GM19372 (cell line): ENCODE measurements around the gene NEU4.
"Not testable (repeated sequence)": the region's sequence is repeated elsewhere in the genome, so short reads cannot be mapped to it uniquely, and the experiment has no call there.

Source experiments
- ATAC-seq: cut with Tn5 transposase; IDR thresholded peaks from one replicate; pipeline ENCODE4 v1.9.1; 2021; ENCODE audit warnings: mild to moderate bottlenecking, low read depth, moderate library complexity; ENCODE audit not compliant: unreplicated experiment

The NEU4 gene

GRCh38 chr2:241823531-241824437 is 14.8 kb downstream of the NEU4 start:
- not testable (repeated sequence) for ATAC-seq

- no peak for ATAC-seq
Observed at GRCh38 chr2:241827394-241827793, 18.4 kb downstream of the NEU4 start.

- ATAC-seq = no peak
Observed at GRCh38 chr2:241833101-241833663, 24.2 kb downstream of the NEU4 start.

DNA sequence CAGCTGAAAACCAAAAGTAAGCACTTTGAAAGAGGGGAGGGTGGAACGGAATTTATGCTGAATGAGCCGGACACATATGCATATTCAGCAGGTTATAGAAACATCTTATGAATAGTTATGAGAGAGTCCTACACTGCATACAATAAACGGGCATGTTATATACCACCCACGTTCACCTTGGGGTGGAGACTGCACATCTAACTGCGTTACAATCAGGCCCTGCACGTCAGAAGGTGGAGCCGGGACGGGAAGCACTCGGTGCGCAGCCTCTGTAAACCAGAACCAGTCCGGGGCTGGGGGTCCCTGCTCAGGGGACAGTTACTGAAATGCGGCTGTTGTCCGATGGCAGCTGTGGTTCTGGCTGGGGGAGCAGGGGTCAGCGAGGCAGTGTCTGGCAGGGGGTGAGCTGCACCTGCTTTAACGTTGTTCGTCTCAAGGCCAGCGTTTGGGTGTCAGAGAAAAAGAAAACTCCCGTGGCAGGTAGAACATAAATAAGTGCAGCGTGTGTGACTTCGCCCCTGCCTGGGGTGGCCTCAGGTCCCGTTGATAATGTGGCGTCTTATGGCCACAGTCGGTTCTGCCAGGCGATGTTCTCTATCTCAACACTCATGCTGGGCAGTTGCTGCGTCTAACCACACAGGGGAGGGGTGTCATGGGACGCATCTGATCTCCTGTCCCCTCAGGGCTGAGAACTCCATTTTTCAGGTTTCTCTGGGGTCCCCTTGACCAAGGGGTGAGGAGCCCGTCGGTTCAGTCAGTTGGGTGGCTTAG is 24.9 kb downstream of the NEU4 start:
- not testable (repeated sequence) for ATAC-seq

GRCh38 chr2:241834527-241835210 is 25.7 kb downstream of the NEU4 start:
- ATAC-seq = no peak

GRCh38 chr2:241835611-241836010 is 26.6 kb downstream of the NEU4 start:
- no peak for ATAC-seq

DNA sequence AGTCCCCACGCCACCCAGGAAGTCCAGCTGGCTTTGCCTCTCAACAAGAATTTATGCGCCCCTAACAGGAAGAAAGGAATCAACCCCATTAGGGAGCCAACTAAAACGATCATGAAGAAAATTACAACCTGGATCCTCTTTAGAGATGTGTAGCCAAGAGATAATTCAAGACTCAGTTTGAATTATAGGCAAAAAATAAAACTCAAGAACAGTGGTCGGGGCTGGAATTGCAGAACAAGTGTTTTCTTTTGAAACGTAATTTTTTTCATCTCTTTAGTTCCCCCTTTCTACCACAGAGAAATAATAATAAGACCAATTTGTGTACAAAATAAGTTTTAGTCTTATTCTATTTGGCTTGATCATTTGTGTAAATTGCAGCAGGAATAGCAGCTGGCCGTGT is 27.3 kb downstream of the NEU4 start:
- no peak for ATAC-seq

DNA sequence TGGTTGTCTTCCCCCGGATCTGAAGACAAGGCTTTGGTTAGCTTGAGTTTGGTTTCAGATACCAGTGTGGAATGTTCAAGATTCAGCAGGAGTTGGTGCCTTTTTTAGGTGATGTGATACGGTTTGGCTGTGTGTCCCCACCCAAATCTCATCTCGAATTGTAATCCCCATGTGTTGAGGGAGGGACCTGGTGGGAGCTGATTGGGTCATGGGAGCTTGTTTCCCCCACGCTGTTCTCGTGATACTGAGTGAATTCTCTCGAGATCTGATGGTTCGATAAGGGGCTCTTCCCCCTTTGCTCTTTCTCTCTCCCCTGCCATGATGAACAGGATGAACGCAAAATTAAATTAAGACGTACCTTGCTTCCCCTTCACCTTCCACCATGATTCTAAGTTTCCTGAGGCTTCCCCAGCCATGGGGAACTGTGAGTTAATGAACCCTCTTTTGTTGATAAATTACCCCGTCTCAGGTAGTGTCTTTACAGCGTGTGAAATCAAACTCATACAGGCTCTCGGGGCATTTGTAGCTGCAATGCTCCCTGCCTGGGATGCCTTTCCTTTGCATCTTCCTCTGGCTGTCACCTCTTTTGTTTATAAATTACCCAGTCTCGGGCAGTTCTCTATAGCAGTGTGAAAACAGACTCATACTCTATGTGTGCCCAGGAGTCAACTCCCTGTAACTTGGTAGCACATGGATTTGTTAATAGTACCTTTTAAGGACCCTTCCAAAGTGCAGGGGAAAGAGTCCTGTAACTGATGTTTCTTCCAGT is 28.4 kb downstream of the NEU4 start:
- no peak for ATAC-seq

DNA sequence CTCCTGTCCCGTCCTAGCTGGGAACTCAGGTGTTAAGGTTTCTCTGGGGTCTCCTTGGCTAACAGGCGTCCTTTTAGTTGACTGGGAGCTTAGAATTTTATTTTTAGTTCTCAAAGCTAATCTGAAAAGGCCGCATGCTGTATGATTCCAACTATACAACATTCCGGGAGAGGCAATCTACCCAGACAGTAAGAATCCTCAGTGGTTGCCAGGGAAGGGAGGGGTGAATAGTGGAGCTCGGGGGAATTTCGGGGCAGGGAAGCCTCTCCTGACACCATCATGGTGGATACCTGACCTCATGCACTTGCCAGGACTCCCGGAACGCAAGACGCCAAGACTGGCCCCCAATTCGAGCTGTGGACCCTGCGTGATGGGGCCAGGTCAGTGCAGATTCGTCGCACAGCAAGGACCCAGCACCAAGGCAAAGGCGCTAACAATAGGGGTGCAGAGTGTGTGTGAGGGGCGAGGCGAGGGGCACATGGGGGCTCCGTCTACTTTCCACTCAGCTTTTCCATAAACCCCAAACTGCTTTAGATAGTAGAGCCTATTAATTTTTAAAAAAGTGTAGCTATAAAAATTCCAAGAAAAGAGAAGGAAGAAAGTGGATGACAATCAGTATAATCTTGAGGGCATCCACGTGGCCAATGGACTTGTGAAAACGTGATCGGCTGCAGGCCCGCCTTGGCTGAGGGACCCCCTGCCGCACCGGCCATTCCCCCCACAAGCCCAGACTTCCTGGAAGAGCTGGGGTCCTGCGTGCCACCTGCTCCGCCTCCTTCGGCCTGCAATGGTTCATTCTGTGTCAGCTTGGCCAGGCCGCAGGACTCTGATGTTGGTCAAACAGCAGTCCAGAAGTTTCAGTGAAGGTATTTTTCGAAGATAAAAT is 32.4 kb downstream of the NEU4 start:
- ATAC-seq = no peak

DNA sequence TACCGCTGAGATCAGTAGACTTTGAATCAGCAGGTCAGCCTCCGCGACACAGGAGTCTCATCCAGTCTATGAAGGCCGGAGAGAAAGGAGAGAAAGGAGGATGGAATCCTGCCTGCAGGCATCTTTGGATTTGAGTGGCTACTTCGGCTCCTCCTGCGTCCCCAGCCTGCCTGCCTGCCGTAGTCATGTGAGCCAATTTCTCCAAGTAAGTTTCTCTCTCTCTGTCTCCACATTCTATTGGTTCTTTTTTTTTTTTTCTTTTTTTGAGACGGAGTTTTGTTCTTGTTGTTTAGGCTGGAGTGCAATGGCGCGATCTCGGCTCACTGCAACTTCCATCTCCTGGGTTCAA is 33.0 kb downstream of the NEU4 start:
- ATAC-seq = no peak

DNA sequence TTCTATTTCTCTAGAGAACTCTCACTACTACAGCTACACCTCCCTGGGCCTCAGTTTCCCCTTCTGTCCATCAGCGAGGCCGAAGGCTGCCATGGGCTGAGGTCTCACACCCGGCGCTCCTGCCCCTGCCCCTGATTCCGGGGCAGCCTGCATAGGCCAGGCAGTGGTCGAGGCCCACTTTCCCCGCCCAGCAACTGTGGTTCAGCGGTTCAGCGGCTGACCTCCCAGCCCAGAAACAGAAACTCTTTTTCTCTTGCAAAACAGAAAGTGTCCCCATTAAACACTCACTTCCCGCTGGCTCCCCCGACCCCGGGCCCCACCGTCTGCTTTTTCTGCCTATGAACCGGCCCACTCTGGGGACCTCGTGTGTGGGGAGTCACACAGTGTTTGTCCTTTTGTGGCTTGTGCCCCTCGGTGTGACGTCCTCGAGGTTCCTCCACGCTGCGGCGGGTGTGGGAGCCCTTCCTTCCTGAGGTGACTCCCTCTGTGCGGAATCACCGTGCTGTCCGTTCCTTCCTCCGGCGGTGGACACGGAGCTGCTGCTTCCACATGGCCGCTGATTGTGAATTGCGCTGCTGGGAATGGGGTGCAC is 33.7 kb downstream of the NEU4 start:
- ATAC-seq = no peak

DNA sequence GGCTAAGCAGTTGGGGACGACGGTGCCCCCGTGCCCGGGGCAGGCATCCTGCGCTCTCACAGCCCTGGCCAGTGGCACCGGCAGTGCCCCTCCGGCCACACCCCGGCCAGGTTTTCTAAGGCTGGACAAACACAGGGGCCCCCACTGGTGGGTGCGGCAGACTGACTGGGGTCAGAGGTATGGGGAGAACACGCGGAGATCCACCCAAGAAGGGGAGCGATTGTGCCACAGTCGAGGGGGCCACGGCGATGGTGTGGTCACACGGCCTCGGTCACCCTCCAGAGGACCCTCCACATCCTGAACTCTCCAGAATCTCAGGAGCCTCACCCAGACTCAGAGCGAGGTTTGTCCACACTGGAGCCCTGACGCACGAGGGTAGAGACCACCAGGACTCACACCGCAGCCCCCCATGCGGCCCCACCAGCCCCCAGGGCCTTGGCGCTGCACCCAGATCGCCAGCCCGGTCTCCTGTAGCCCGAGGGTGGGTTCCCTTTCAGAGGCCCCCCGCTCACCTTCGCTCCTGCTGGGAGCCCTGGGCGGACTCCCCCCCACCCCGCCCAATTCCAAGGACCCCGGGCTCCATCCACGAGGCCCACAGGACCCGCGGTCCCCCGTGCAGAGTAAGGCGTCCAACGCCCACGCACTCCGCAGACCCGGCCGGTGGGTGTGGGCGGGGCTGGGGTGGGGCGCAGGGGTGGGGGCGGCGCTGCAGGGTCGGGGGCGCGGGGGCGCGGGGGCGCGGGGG is 34.5 kb downstream of the NEU4 start:
- ATAC-seq = no peak

DNA sequence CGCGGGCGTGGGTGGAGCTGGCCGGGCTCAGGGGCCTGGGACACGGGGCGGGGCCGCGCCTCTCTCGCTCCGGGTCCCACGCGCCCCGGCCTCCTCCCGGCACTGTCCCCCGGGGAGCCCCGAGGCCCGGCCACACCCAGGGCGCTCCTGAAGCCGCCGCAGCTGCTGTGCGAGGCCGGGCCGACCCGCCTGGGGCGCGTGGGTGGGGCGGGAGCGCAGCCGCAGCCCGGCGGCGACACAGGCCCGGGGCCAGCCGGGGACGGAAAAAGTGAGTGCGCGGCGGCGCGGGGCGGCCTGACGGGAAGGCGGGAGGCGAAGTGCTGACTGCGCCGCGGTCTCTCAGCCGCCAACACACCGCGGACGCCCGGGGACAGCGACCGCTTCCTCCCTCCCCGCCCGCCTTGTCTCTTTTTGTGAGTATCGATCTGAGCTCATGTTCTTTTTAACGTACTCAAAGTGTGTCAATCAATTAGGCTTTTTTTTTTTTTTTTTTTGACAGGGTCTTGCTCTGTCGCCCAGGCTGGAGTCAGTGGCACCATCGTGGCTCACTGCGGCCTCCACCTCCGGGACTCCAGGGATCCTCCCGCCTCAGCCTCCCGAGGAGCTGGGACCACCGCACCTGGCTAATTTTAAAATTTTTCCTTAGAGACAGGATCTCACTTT is 35.2 kb downstream of the NEU4 start:
- peak; percentile 63 for ATAC-seq

DNA sequence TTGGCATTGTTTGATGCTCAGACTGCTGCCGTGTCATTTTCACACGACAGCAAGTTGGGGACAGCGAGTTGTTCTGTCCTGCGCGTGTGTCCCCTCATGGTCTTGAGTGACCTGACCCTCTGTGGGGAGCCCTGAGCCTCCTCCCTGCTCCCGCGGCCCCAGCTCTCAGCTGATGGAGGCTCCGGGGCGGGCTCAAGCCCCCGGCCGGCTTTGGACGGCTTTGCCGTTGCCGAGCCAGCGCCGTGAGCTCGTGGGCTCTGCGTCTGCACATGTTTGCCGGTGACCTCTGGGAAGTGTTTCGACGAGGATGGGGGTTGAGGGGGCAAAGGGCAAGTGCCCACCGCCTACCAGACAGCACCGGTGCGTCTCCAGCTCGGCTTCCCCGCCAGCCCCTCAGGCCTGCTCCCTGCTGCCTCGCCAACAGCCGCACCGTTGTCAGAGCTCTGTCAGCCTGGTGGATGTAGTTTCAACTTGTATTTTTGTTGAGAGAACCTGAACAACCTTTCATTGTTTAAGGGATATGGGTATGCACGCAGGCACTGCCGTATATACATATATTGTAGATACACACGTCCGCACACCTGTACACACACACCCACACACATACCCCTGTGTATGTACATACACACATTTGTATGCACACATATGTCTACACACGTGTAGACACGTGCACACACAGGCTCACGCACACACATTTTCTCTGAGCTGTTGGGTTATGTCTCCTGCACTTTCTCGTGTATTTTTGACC is 36.0 kb downstream of the NEU4 start:
- ATAC-seq = no peak

DNA sequence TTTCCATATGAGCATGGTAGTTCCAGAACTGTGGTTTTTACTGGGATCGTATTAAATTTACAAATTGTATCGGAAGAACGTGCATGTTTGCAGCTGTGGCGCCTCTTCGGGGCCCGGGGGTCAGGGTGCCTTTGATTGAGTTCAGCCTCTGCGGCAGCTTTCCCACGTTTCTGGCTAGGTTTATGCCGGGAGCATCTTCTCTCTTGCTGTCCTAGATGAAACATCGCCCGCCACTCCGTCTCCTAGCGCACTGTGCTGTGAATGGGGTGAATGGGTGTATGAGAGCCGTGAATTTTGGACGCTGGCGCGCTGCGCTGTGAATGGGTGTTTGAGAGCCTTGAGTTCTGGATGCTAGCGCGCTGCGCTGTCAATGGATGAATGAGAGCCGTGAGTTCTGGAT is 37.4 kb downstream of the NEU4 start:
- ATAC-seq = no peak

DNA sequence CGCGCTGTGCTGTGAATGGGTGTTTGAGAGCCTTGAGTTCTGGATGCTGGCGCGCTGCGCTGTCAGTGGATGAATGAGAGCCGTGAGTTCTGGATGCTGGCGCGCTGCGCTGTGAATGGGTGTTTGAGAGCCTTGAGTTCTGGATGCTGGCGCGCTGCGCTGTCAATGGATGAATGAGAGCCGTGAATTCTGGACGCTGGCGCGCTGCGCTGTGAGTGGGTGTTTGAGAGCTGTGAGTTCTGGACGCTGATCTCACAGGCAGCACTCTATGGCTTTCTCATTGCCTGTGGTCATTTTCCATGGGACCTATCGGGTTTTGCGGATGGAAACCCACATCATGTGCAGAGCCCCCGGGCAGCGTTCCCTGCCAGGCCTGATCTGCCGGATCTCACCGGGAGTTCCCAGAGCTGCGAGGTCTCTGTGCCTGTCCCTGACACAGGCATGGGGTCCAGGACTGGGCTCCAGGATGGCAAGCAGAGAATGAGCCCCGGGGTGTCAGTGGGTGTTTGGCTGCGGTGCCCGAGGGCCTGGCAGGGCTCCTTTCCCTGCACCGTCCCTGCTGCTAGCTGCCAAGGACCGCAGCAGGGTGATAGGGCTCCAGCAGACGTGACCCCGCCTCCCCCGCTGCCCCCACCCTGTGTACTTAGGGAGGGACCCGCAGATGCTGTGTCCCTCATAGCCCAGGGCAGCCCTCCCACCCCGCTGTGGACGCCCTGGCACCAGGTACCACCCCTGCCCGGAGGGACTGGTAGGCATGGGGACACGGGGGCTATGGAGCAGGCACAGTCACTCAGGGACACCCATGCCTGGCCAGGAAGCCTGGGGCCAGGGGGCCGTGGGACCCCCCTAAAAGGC is 40.0 kb downstream of the NEU4 start:
- ATAC-seq = no peak
